Measurements from ENCODE around the gene PYGM.

GRCh38 chr11:64736654-64737053, 23.1 kb downstream of the PYGM start:
- TF ChIP-seq EZH2 (IDR thresholded peaks at IDR 0.05; ENCODE audit: borderline replicate concordance, low read depth, low read length, severe bottlenecking), result no peak
- TF ChIP-seq CTCF (IDR thresholded peaks at IDR 0.05; ENCODE audit: extremely low read depth in 1 of 2, insufficient read depth in 1 of 2, low read depth in 1 of 2, low read length in 2 of 2), result no peak
- no peak for TF ChIP-seq POLR2A (IDR thresholded peaks at IDR 0.05; ENCODE audit: low read depth, low read length)
- TF ChIP-seq MAX (IDR thresholded peaks at IDR 0.05; ENCODE audit: insufficient read depth, insufficient read length), result no peak
- no peak for TF ChIP-seq POLR2AphosphoS5 (IDR thresholded peaks at IDR 0.05; ENCODE audit: insufficient read depth, low read depth, low read length)
- TF ChIP-seq GATA2 (IDR thresholded peaks at IDR 0.05; ENCODE audit: insufficient read depth, insufficient read length, low read depth, low read length), result no peak
- no peak for TF ChIP-seq FOS (IDR thresholded peaks at IDR 0.05; ENCODE audit: borderline replicate concordance, insufficient read depth, low read length)
- TF ChIP-seq JUN (IDR thresholded peaks at IDR 0.05; ENCODE audit: borderline replicate concordance, insufficient read depth, insufficient read length, low read depth), result no peak

Measured in endothelial cell of umbilical vein (primary cell).